Keratinocyte (primary cell): ENCODE results near the gene TENM4.

Experiments
- CTCF ChIP-seq, 3 experiments: IDR thresholded peaks in 1 of 3; conservative IDR thresholded peaks in 1 of 3; optimal IDR thresholded peaks in 1 of 3; 2 replicates in 2 of 3; 3 replicates in 1 of 3; pipeline versions ENCODE3 to v1.5.1; 2011; ENCODE audit warnings: low read length in 3 of 3, mild to moderate bottlenecking in 3 of 3, moderate library complexity in 2 of 3, control low read depth in 1 of 3, inconsistent platforms in 1 of 3; ENCODE audit not compliant: insufficient read depth in 2 of 3; ENCODE audit errors: extremely low read depth in 1 of 3
- EZH2 ChIP-seq: IDR thresholded peaks from one replicate; pipeline ENCODE4 v1.6.1; 2012; ENCODE audit warnings: inconsistent platforms, mild to moderate bottlenecking, low read length, moderate library complexity

- no peak for TF ChIP-seq CTCF (optimal IDR thresholded peaks at IDR 0.05 in 1 of 3, IDR thresholded peaks at IDR 0.05 in 1 of 3, conservative IDR thresholded peaks at IDR 0.05 in 1 of 3; ENCODE audit: extremely low read depth in 1 of 3, insufficient read depth in 2 of 3, low read length in 3 of 3)
- no peak for TF ChIP-seq EZH2
These were observed 749.6 kb downstream of the TENM4 start for GRCh38 chr11:78691215-78691614.
